CD4-positive, alpha-beta T cell treated with Interleukin-15 for 1 hour (primary cell): ENCODE measurements around the gene ADIPOQ.
A peak's percentile ranks its signal among the peaks of the same experiment; 100 is the strongest.
"Not testable (repeated sequence)": the region's sequence is repeated elsewhere in the genome, so short reads cannot be mapped to it uniquely, and the experiment has no call there.

Source experiments
- DNase-seq: peaks from one replicate; pipeline ENCODE4 v3.0.0-alpha.2; 2020

ADIPOQ gene

DNA sequence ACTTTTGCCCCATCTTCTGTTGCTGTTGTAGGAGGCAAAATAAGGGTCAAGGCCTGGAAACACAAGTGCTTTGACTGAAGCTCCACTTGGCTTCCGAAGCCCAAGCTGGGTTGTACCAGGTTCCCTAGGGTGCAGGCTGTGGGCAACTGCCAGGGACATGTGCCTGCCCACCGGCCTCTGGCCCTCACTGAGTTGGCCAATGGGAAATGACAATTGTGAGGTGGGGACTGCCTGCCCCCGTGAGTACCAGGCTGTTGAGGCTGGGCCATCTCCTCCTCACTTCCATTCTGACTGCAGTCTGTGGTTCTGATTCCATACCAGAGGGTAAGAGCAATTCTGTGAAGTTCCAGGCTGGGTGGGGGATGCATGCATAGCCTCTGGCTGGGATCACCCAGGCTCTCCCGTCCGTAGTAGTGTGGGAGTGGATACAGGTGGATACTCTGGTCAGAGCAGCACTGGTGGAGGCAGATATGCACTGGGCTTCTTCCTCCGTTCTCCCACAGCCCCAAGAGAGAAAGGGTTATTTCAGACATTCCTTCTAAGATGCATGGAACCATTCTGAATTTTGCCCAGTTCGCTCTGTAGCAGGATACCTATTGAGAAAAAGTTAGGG lies at the start of gene ADIPOQ:
TSS of gene ADIPOQ (plus strand) at position 285 of the 613 bp plus-strand sequence. CDS start 10,349 bp downstream, outside the sequence.
- DNase-seq = no peak

DNA sequence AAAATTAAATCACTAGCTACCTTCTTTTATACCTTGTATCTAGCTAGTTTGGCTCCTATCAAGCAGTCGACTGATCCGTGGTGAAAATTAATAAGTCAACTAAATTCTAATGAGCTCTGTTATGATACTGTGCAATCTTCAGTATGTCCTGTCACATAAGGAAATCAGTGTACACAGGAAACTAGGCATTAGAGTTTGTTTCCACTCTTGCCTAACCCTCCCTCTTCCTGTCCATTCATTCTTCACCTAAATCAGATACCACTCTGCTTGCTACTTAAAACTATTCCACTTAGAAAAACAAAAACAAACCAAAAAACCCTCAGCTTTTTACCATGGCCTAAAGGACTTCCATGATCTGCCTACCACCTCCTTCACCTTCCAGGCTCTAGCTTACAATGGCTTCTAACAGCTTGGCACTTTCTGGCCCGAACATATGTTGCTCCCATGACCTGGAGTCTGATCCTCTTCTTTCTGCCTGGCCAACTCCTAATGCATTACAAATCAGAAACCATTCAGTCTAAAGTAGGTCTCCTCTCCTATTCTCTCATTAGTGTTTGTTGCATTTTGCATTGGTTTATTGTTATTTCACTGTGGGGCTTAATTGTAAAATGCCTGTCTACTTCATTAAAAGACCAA lies 44.2 kb upstream of the ADIPOQ start:
- no peak for DNase-seq

DNA sequence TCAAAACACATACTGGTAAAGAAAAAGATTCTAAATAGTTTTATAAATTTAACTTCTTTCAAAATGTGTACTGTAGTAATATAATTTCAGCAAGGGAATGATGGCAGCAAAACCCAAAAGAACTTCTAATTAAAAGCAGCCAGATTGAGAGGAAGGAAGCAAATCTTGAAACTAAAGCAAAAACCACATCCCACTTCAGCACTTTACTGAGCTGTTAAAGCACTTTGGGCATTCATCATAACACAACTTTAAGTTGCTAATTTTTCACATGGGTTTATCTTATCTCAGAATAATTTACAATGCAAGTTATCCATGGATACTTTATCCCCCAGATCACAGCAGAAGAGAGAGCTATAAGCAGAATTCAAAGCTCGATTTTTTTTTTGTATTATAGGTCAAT lies 42.2 kb upstream of the ADIPOQ start:
- DNase-seq = no peak

DNA sequence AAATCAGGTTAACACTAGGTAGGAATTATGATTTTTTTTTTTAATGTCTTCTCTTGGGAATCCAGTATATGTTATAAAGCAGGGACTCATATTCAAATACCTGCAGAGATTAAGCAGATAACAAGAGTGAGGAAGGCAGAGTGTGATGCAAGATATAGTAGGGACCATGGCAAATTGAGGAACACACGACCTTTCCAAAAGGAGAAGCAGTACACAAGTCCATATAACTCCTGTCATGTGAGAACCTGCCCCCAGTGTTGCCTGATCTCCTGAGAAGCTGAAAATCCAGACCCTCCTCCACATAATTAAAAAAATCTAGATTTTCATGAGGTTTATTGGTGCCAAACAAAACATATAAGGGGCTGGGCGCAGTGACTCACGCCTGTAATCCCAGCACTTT lies 39.8 kb upstream of the ADIPOQ start:
- no peak for DNase-seq

DNA sequence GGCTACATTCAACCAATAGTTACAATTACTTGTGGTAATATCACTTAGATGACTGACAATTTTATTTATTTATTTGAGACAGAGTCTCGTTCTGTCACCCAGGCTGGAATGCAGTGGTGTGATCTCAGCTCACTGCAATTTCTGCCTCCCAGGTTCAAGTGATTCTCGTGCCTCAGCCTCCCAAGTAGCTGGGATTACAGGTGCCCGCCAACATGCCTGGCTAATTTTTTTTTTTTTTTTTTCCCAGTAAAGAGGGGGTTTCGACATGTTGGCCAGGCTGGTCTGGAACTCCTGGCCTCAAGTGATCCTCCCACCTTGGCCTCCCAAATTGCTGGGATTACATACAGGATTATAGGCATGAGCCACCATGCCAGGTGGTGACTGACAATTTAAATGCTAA lies 39.1 kb upstream of the ADIPOQ start:
- not testable (repeated sequence) for DNase-seq

DNA sequence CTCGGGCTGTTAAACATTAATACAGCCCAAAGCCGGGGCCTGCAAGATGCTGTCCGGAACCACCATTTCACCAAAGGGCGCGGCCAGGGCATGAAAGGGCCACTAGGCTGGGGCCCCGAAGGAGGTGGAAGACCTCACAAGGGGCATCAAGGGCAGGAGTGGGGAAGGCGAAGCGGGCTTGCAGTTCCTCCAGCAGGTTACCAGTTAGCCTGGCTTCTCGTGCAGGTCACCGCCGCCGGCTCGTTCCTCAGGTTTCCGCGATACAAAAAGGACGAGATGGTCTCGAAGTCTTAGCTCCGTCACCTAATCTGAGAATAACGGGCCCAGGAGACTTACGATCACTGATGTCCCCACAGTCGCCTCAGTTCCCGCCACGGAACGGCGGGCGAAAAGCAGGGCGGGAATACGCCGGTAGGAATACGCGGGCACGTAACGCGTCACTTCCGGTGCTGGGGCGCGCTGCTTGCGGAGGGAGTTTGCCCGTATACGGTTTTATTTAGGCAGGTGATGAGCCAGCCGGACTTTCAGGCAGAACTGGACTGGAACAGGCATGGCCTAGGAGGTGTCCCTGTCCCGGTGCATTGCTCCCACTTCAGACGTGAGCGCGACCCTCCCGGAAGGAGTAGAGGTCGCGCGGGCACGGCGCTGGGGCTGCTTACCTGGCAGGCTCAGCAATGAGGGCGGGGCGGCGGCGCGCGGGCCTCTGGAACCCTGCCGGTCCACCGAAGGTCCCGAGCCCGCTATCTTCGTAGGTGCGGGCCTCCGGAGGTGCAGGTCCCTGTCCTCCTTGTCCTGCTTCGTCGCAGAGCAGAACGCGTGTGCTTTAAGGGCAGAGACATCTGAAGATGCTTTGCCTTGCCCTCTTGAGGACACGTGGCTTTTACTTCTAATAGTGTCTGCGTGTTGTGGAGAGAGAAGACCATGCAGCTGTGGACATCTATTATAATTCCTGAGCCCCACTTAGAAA lies 36.1 kb upstream of the ADIPOQ start, which contains the start of gene RFC4:
TSS of gene RFC4 (minus strand) at position 394 of the 967 bp plus-strand sequence. CDS start 1,769 bp downstream, outside the sequence.
- DNase-seq = peak; percentile 77

DNA sequence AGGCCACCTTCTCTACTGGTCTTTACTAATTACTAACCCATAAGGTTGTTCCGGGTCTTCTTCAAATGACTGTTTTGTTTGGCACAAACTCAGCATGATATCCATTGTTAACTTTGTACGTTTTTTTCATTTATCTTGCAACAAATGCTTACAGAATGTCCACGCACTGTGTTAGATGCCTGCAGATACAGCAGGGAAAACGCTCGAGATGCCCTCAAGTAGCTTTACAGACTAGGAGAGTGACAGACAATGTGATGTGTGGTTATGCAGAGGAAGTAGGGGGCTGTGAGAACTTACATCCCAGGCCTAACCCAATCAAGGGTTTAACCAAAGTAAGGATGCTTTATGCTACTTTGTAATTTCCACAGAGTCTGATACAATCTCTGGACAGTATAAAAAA lies 35.3 kb upstream of the ADIPOQ start:
- DNase-seq = no peak

DNA sequence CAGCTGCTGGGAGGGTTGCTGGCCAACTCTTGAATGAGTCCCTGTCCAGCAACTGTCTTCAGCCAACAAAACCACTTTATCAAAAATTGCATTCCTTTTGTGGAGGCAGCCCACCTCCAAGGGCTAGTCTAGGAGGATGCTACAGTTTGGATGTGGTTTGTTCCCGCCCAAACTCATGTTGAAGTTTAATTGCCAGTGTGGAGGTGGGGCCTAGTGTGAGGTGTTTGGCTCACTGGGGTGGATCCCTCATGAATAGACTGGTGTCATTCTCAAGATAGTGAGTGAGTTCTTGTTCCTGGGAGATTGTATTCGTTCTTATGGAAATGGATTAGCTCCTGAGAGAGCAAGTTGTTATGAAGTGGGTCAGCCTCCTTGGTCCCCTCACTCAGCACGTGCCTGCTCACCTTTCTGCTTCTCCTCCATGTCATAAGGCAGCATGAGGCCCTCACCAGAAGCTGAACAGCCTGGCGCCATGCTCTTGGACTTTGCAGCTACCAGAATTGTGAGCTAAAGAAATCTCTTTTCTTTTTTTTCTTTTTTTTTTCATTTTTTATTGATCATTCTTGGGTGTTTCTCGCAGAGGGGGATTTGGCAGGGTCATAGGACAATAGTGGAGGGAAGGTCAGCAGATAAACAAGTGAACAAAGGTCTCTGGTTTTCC lies 32.0 kb upstream of the ADIPOQ start:
- no peak for DNase-seq

DNA sequence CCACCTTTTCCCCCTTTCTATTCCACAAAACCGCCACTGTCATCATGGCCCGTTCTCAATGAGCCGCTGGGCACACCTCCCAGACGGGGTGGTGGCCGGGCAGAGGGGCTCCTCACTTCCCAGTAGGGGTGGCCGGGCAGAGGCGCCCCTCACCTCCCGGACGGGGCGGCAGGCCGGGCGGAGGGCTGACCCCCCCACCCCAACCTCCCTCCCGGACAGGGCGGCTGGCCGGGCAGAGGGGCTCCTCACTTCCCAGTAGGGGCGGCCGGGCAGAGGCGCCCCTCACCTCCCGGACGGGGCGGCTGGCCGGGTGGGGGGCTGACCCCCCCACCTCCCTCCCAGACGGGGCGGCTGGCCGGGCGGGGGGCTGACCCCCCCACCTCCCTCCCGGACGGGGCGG lies 31.2 kb upstream of the ADIPOQ start:
- not testable (repeated sequence) for DNase-seq

DNA sequence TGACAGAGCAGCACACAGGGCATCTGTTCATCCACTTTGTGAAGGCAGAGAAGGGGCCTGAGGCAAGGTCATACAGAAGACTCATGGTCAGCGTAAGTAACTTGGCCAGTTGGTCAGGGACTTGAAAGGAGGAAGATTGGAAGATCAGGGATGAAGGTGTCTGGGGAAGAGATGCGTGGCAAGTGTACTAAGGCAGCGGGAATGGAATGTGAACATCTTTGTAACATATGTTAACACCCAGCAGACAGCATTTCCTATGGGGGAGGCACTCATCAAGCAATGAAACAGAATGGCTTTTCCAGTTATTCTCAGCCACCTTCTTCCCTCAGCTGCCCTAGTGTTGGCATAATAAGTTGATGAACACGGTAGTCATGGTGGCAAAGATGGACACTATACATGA lies 28.4 kb upstream of the ADIPOQ start:
- DNase-seq = no peak

DNA sequence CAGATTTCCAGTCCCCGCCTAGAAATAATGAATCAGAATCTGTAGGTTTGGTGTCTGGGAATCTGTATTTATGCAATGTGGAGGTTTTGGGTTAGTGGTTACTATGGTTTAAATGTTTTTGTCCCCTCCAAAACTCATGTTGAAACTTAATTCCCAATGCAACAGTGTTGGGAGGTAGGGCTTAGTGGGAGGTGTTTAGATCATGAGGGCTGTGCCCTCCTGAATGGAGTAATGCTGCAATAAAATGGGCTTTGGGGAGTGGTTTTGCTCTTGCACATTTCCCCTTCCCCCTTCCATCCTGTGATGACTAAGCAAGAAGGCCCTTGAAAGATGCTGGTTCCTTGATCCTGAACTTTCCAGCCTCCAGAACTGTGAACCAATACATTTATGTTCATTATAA lies 27.1 kb upstream of the ADIPOQ start:
- DNase-seq = no peak

DNA sequence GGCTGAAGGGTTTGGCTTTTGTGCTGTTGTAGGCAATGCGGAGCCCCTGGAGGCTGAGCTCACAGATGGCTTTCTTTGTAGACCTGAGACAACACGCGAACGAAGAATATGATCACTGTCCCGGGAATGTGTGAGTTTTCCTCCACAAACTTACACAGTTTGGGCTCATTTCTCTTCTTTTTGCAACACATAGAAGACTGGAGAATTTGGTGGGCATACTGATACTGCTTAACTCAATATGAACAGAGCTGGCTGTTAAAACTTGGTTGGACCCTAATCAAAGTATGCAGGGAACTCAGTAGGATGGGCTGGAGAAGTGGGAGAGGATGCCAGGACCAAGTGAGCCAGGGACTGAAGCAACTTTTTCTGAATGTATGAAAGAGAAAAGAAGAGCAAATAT lies 24.0 kb upstream of the ADIPOQ start:
- no peak for DNase-seq

DNA sequence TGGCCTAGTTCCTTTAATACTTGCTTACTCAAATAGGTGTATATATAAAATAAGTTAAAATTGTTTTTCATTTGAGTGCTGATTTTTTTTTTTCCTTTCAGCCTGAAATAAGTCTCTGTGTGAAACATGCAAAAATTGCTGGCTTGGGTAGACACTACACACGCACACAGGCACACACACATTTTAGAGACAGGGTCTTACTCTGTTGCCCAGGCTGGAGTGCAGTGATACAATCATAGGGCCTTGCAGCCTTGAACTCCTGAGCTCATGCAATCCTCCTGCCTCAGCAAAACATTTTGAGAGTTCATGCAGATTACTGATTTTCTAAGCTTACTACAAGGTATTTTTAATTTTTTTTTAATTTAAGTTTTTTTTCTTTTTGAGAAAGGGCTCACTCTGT lies 23.6 kb upstream of the ADIPOQ start:
- DNase-seq = no peak

DNA sequence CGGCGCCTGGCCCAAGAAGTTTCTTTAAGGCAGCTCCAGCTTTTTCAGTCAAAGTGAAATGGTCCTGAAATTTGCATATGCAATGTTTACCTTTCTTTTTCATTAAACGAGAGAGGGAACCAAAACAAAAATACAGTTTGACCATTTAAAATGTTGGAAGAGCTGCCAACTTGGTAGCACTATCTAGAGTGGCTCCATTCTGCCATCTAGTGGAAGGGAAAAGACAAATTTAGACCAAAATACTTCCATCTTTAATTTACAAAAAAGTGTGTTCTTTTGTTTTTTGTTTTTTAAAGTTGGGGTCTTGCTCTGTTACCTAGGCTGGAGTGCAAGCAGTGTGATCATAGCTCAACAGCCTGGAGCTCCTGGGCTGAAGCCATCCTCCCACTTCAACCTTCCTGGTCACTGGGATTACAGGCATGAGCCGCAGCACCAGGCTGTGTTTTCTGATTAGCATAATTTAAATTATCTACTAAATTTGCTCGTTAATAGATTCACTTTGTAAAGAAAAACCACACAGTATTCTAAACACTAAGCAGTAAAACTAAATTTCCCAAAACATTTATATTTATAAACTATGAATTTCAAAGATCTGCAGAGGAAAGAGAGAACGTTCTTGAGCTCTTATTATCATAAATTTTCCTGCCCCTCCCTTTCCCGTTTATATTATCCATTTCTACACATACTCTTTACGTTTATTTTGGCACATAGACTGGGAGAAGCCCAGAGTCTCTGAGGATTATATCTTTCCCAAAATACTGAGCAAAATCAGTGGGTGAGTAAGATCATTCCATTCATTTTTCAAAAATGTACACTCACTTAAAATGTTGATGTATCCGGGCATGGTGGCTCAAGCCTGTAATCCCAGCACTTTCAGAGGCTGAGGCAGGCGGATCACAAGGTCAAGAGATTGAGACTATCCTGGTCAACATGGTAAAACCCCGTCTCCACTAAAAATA lies 20.8 kb upstream of the ADIPOQ start:
- no peak for DNase-seq

DNA sequence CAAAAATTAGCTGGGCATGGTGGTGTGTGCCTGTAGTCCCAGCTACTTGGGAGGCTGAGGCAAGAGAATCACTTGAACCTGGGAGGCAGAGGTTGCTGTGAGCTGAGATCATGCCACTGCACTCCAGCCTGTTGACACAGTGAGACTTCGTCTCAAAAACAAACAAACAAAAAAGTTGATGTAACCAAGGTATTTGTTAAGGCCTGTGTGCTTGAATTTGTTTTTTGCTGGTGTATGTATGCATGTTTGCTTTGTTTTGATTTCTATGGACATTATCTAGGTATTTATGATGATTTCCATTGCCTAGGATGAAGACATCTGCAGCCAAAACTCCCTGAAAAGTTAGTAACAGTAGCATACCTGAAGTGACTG lies 20.1 kb upstream of the ADIPOQ start:
- DNase-seq = not testable (repeated sequence)

DNA sequence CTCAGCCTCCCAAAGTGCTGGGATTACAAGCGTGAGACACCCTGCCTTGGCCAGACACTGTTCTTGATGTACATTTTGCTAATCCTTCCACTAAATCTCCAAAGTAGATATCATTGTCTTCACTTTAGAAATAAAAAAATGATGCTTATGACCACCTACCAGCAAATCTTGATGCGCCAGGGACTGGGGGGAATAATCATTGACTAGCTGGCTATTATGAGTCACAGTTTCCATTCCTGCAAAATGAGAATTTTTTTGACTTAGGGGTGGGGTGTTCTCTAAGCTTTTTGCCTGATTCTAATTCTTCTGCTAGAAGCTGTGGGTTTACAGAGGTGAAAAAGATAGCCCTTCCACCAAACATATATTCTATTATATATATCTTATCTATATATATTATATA lies 19.1 kb upstream of the ADIPOQ start:
- no peak for DNase-seq

DNA sequence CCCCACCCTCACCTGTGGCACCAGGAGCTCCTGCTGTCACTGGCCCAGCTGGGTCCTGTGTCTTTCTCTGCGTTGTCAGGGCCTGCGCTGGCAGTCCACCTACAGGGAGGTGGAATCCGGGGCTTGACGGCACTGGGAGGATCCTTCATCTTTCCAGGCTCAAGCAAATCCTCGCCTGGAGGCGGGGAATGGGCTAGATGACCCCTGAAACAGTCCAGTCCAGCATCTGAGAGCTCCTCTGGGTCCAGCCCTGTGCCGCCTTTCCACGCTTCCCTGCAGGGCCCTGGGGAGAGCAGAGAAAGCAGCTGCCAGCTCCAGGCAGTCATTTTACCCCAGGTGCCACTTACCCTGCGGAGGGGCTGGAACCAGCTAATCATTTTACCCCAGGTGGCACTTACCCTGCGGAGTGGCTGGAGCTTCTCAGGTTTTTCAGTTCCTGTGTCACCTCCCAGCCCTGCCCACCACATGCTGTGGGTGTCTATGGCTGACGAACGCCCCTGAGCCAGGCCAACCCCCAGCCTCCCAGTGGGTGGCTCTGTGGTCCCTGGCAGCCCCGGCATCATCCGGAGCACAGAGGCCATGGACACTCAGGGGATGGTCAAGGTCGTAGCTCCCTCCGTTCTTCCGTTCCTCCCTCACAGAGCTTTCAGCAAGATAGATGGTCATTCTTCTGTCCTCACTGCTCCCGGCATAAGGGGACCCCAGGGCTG lies 17.9 kb upstream of the ADIPOQ start:
- no peak for DNase-seq

DNA sequence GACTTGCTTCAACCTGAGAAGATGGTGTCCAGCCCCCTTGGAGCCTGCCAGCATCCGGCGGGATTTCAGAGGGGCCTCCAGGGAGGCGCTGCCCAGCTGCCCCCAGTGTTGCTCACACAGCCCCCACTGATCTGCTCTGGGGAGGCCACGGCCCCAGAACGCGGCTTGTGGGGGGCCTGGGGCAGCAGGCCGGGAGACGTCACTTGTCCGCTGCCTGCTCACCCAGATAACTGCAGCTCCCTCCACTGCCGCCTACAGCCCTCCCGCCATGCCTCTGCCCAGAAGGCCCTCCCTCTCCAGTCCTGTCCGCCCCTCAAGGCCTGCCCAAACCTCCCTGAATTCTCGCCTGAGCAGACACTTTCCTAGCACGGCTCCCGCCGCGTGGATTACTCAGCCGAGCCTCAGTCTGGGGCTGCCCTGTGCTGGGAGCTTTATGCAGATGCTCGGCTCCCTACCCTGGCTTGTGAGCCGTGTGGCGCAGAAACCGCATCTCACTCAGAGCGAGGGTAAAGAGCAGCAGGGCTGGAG lies 17.2 kb upstream of the ADIPOQ start:
- no peak for DNase-seq

DNA sequence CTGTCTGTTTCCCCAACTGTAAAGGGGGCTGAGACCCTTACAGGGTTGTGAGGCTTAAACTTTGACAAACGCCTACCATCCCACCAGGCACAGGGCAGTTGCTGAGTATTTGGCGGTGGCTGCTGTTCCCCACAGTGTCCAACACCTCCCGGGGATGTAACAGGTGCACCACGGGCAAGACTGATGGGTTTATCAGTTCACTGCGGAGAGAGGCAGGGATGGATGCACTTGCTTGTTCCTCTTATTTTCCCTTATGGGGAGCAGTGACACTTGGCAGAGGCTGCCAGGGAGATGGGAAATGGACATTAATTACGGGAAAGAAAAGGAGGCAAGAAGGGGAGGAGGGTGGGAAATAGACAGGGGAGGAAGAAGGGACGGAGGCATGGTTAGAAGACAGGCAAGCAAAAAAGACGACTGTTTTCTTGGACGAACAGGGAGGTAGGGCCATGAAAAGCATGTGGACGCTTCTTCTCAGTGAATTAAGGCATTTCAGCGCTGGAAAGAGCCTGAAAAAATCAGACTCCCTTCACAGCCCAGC lies 16.6 kb upstream of the ADIPOQ start:
- DNase-seq = no peak

DNA sequence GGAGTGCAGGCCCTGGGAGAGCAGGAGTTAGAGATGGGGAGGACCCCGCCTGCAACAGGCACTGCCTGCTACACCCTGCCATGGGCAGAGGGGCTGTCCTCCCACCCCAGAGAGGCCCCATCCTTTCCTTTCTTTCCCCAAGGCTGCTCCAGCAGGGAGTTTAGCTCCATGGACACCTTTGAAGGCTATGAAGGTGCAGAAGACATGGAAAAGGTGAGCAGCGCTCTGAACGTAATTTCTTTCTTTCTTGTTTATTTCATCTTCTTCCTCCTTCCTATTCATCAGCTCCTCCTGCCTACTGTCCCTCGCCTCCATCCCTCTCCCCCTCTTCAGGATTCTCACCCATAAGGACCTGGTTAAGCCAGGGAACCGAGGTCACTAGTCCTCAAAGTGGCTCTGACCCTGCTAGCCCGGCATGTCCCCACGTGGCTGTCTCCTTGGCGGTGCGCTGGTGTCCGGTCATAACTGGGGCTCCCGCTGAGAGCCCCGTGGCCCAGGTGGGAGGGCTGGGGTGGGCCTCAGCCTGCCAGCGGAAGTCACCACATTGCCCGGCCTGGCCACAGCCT lies 16.0 kb upstream of the ADIPOQ start:
- no peak for DNase-seq
